HCT116 (cell line): ENCODE measurements around the gene VARS1. TPM values are rescaled to one million over a fixed set of nuclear protein-coding genes. Genes with fewer than 3 reads are reported as not detected.

Source experiments
- ATAC-seq: fragments of 200-7000 bp; cut with Tn5 transposase; 2 replicates; pipeline ENCODE4 v1.9.1; 2020; ENCODE audit warnings: mild to moderate bottlenecking, moderate library complexity
- BruUV-seq: library from RNA; stranded (reverse); fragments of 400-500 nt; replicated peaks from 2 replicates; lab custom pipeline; 2021; lab: Mats Ljungman, UMichigan
- CTCF ChIA-PET: fragments of 300-600 bp; sonication (Branson Sonifier 250); formaldehyde crosslinking; loops from one replicate; lab custom pipeline; 2021; ENCODE audit warnings: antibody characterized with exemption; lab: Charles Lee
- POLR2A ChIA-PET: fragments of 300-600, 350-600 bp; sonication (Branson Sonifier 250); formaldehyde crosslinking; loops from one replicate; lab custom pipeline; 2021; ENCODE audit warnings: antibody characterized with exemption; lab: Charles Lee
- RAD21 ChIA-PET, 2 experiments: fragments of 300-600 bp; sonication (Branson Sonifier 250); formaldehyde crosslinking; loops; one replicate each; lab custom pipeline; 2023; ENCODE audit warnings: low total read pairs in 2 of 2; ENCODE audit not compliant: uncharacterized antibody in 2 of 2, unreplicated experiment in 2 of 2, low non-redundant PET in 1 of 2; lab: Charles Lee
- DNase-seq: peaks from one replicate; pipeline ENCODE4 v3.0.0-alpha.2; 2010; ENCODE audit warnings: low read depth, low spot score
- H2AFZ ChIP-seq: fragments of 200-600 bp; shearing (Covaris generic), sonication (generic); 2 replicates; pipeline ENCODE4 v1.6.1; 2017; ENCODE audit warnings: low read depth, mixed run types, mixed read lengths, antibody characterized with exemption, low read length; ENCODE audit not compliant: poor library complexity, severe bottlenecking
- H3K27ac ChIP-seq: 2 replicates; pipeline ENCODE4 v1.5.1; 2012; ENCODE audit warnings: low read depth, low read length
- H3K27me3 ChIP-seq: fragments of 200-600 bp; sonication (generic); 2 replicates; pipeline ENCODE4 v1.6.1; 2016; ENCODE audit warnings: mixed run types, low read length, mixed read lengths; ENCODE audit not compliant: insufficient read depth
- H3K36me3 ChIP-seq, 2 experiments: fragments of 200-500 bp in 1 of 2; fragments of 200-600 bp in 1 of 2; sonication (Bioruptor generic) in 1 of 2; sonication (generic) in 1 of 2; 2 replicates each; pipeline versions ENCODE4 v1.5.1 to v1.6.1; 2014 to 2016; ENCODE audit warnings: low read length in 2 of 2, inconsistent platforms in 1 of 2, mixed read lengths in 1 of 2, mixed run types in 1 of 2; ENCODE audit not compliant: insufficient read depth in 2 of 2, control insufficient read depth in 1 of 2
- H3K4me1 ChIP-seq, 2 experiments: fragments of 200-600 bp in 1 of 2; sonication (generic) in 1 of 2; 2 replicates each; pipeline versions ENCODE4 v1.5.1 to v1.6.1; 2012 to 2017; ENCODE audit warnings: low read length in 2 of 2, inconsistent platforms in 1 of 2, mild to moderate bottlenecking in 1 of 2, mixed read lengths in 1 of 2, mixed run types in 1 of 2, moderate library complexity in 1 of 2; ENCODE audit not compliant: insufficient read depth in 2 of 2, control insufficient read depth in 1 of 2
- H3K4me2 ChIP-seq: fragments of 200-600 bp; sonication (generic); 2 replicates; pipeline ENCODE4 v1.6.1; 2017; ENCODE audit warnings: mixed run types, low read length, mixed read lengths
- H3K4me3 ChIP-seq, 2 experiments: fragments of 200-600 bp in 1 of 2; sonication (generic) in 1 of 2; replicated peaks in 1 of 2; 2 replicates each; pipeline ENCODE4 v1.5.1; 2011 to 2016; ENCODE audit warnings: low read length in 2 of 2, control low read depth in 1 of 2, low read depth in 1 of 2, mild to moderate bottlenecking in 1 of 2, mixed read lengths in 1 of 2, mixed run types in 1 of 2
- H3K79me2 ChIP-seq: fragments of 200-600 bp; sonication (generic); 2 replicates; pipeline ENCODE4 v1.6.1; 2017; ENCODE audit warnings: mild to moderate bottlenecking, mixed run types, low read length, moderate library complexity, mixed read lengths; ENCODE audit not compliant: insufficient read depth
- H3K9ac ChIP-seq: fragments of 200-600 bp; sonication (generic); 2 replicates; pipeline ENCODE4 v1.6.1; 2016; ENCODE audit warnings: low read length, mixed read lengths
- H3K9me2 ChIP-seq: fragments of 200-600 bp; sonication (generic), shearing (Covaris generic); 2 replicates; pipeline ENCODE4 v1.6.1; 2017; ENCODE audit warnings: mixed run types, mild to moderate bottlenecking, moderate library complexity; ENCODE audit not compliant: insufficient read depth
- H3K9me3 ChIP-seq, 2 experiments: fragments of 200-500 bp in 1 of 2; fragments of 200-600 bp in 1 of 2; sonication (Bioruptor generic) in 1 of 2; sonication (generic) in 1 of 2; 2 replicates each; pipeline ENCODE4 v1.6.1; 2014 to 2017; ENCODE audit warnings: low read length in 2 of 2, mixed read lengths in 2 of 2, inconsistent platforms in 1 of 2, low read depth in 1 of 2, mild to moderate bottlenecking in 1 of 2, mixed run types in 1 of 2, moderate library complexity in 1 of 2; ENCODE audit not compliant: control insufficient read depth in 1 of 2, insufficient read depth in 1 of 2
- H4K20me1 ChIP-seq: fragments of 200-600 bp; sonication (generic), shearing (Covaris generic); 2 replicates; pipeline ENCODE4 v1.6.1; 2017; ENCODE audit warnings: mixed run types, mild to moderate bottlenecking, moderate library complexity; ENCODE audit not compliant: insufficient read depth
- CBX3 ChIP-seq: IDR thresholded peaks from 2 replicates; pipeline ENCODE4 v1.6.1; 2012; ENCODE audit warnings: low read depth
- EGR1 ChIP-seq: IDR thresholded peaks from 2 replicates; pipeline ENCODE4 v1.6.1; 2012; ENCODE audit warnings: low read depth
- ELF1 ChIP-seq: IDR thresholded peaks from 2 replicates; pipeline ENCODE4 v1.6.1; 2012; ENCODE audit warnings: low read depth, borderline replicate concordance
- FOSL1 ChIP-seq: IDR thresholded peaks from 2 replicates; pipeline ENCODE4 v1.6.1; 2012; ENCODE audit warnings: low read depth
- TCF7L2 ChIP-seq: IDR thresholded peaks from 2 replicates; pipeline ENCODE4 v1.7.0; 2011; ENCODE audit warnings: borderline replicate concordance, inconsistent platforms; ENCODE audit not compliant: insufficient read depth, insufficient read length; ENCODE audit errors: extremely low read depth
- intact Hi-C: fragments of 100-400 bp; cut with micrococcal nuclease; formaldehyde crosslinking; loops from 2 replicates; pipeline ENCODE4 v1.10.0; 2022
- total RNA-seq: library from RNA; stranded (reverse); gene quantifications from one replicate; pipeline ENCODE4 v1.2.1, GENCODE V29; 2021; ENCODE audit not compliant: unreplicated experiment
- TF ChIP-seq, protein P1 (sequence below): IDR thresholded peaks from 2 replicates; pipeline ENCODE4 v1.6.1; 2012
- TF ChIP-seq, protein P2 (sequence below), 3 experiments: fragments of 200-600 bp in 1 of 3; sonication (generic) in 1 of 3; IDR thresholded peaks in 2 of 3; conservative IDR thresholded peaks in 1 of 3; 2 replicates each; pipeline ENCODE4 v1.5.1; 2012 to 2017; ENCODE audit warnings: low read depth in 2 of 3, low read length in 2 of 3, antibody characterized with exemption in 1 of 3, borderline replicate concordance in 1 of 3, control low read depth in 1 of 3, mild to moderate bottlenecking in 1 of 3, mixed read lengths in 1 of 3, mixed run types in 1 of 3, moderate library complexity in 1 of 3; ENCODE audit not compliant: insufficient read depth in 1 of 3
- TF ChIP-seq, protein P3 (sequence below): IDR thresholded peaks from 2 replicates; pipeline ENCODE4 v1.6.1; 2012; ENCODE audit warnings: low read depth

VARS1 gene
- total RNA-seq, 1 experiment from 2014 or later, result 254 TPM

DNA sequence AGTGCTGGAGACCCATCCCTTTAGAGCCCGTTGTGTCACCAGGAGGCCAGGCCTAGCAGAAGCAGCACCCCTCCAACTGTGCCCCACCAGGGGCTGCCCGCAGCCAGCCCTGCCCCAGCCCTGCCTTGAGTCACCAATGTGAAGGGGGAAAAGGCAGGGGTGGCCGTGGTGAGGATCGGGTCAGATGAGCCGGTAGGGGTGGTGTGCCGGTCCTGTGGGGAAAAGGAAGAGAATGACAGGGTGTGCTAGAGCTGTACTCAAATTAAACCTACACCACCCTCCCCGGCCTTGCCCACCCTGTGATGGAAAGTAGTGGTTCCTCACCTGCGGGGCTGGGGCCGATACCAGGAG is 30.0 kb downstream of the VARS1 start:
- no peak overlapping the region for H3K9ac ChIP-seq
- RAD21 ChIA-PET, result no interaction called here
- BruUV-seq, result no TSS peak

More for the DNA sequence above, 30.0 kb downstream of the VARS1 start:
- intact Hi-C loops, result no loop called here
- Histone ChIP-seq H3K4me3 (no peak overlapping the region), H3K36me3 (peaks cover 0 to 11% of the 10 kb centered on the region in 2 experiments; a peak in 1 of 4 replicates), H3K4me2 (no peak overlapping the region), H3K9me2 (no peaks in the 10 kb centered on the region), H3K79me2 (no peaks in the 10 kb centered on the region), H3K9me3 (no peaks in the 10 kb centered on the region), H2AFZ (no peak overlapping the region), H3K27me3 (no peaks in the 10 kb centered on the region), H3K27ac (no peak overlapping the region; the same call in 1 of the 2 replicates), H4K20me1 (no peaks in the 10 kb centered on the region), H3K4me1 (peaks cover 12 to 30% of the 10 kb centered on the region in 2 experiments; a peak in 3 of 4 replicates)
- TF ChIP-seq, protein P1, sequence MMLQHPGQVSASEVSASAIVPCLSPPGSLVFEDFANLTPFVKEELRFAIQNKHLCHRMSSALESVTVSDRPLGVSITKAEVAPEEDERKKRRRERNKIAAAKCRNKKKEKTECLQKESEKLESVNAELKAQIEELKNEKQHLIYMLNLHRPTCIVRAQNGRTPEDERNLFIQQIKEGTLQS, result no peak
- TF ChIP-seq, protein P2, sequence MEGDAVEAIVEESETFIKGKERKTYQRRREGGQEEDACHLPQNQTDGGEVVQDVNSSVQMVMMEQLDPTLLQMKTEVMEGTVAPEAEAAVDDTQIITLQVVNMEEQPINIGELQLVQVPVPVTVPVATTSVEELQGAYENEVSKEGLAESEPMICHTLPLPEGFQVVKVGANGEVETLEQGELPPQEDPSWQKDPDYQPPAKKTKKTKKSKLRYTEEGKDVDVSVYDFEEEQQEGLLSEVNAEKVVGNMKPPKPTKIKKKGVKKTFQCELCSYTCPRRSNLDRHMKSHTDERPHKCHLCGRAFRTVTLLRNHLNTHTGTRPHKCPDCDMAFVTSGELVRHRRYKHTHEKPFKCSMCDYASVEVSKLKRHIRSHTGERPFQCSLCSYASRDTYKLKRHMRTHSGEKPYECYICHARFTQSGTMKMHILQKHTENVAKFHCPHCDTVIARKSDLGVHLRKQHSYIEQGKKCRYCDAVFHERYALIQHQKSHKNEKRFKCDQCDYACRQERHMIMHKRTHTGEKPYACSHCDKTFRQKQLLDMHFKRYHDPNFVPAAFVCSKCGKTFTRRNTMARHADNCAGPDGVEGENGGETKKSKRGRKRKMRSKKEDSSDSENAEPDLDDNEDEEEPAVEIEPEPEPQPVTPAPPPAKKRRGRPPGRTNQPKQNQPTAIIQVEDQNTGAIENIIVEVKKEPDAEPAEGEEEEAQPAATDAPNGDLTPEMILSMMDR (IDR thresholded peaks at IDR 0.05 in 2 of 3, conservative IDR thresholded peaks at IDR 0.05 in 1 of 3; ENCODE audit: borderline replicate concordance in 1 of 3, insufficient read depth in 1 of 3, low read depth in 2 of 3, low read length in 2 of 3), result no peak
- TF ChIP-seq ELF1 (no peak), FOSL1 (no peak), CBX3 (no peak), EGR1 (no peak), TCF7L2 (no peak)
- TF ChIP-seq, protein P3, sequence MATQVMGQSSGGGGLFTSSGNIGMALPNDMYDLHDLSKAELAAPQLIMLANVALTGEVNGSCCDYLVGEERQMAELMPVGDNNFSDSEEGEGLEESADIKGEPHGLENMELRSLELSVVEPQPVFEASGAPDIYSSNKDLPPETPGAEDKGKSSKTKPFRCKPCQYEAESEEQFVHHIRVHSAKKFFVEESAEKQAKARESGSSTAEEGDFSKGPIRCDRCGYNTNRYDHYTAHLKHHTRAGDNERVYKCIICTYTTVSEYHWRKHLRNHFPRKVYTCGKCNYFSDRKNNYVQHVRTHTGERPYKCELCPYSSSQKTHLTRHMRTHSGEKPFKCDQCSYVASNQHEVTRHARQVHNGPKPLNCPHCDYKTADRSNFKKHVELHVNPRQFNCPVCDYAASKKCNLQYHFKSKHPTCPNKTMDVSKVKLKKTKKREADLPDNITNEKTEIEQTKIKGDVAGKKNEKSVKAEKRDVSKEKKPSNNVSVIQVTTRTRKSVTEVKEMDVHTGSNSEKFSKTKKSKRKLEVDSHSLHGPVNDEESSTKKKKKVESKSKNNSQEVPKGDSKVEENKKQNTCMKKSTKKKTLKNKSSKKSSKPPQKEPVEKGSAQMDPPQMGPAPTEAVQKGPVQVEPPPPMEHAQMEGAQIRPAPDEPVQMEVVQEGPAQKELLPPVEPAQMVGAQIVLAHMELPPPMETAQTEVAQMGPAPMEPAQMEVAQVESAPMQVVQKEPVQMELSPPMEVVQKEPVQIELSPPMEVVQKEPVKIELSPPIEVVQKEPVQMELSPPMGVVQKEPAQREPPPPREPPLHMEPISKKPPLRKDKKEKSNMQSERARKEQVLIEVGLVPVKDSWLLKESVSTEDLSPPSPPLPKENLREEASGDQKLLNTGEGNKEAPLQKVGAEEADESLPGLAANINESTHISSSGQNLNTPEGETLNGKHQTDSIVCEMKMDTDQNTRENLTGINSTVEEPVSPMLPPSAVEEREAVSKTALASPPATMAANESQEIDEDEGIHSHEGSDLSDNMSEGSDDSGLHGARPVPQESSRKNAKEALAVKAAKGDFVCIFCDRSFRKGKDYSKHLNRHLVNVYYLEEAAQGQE, result no peak
- ATAC-seq, result no peak
- CTCF ChIA-PET, result interaction anchor here (0.9 kb wide), 1 partner anchor 65 kb away, joined by 5 read pairs; no protein-coding TSS in a partner anchor
- DNase-seq, result no peak
- POLR2A ChIA-PET, result no interaction called here
